NT2/D1 (cell line): ENCODE measurements around the gene SERPINA3.

ENCODE experiments used
- DNase-seq: peaks from one replicate; pipeline ENCODE4 v3.0.0-alpha.2; 2011; ENCODE audit warnings: low read depth, low spot score
- H3K27me3 ChIP-seq: 2 replicates; pipeline ENCODE4 v1.6.0; 2011; ENCODE audit warnings: mild to moderate bottlenecking; ENCODE audit not compliant: insufficient read length, insufficient read depth
- H3K36me3 ChIP-seq: 2 replicates; pipeline ENCODE4 v1.6.1; 2011; ENCODE audit warnings: mild to moderate bottlenecking, low read length, mixed read lengths; ENCODE audit not compliant: insufficient read depth, insufficient read length
- H3K4me1 ChIP-seq: 2 replicates; pipeline ENCODE4 v1.5.1; 2011; ENCODE audit not compliant: insufficient read depth, insufficient read length
- H3K4me3 ChIP-seq: 2 replicates; pipeline ENCODE4 v1.5.1; 2011; ENCODE audit warnings: low read depth; ENCODE audit not compliant: insufficient read length
- H3K9ac ChIP-seq: 2 replicates; pipeline ENCODE4 v1.6.0; 2011; ENCODE audit warnings: low read depth; ENCODE audit not compliant: insufficient read length
- H3K9me3 ChIP-seq: 2 replicates; pipeline ENCODE4 v1.5.1; 2011; ENCODE audit warnings: mild to moderate bottlenecking, low read length; ENCODE audit not compliant: insufficient read depth
- SUZ12 ChIP-seq: IDR thresholded peaks from 2 replicates; pipeline ENCODE4 v1.6.1; 2011; ENCODE audit not compliant: insufficient read length, insufficient read depth; ENCODE audit errors: extremely low read depth
- YY1 ChIP-seq: IDR thresholded peaks from 2 replicates; pipeline ENCODE4 v1.6.1; 2011; ENCODE audit not compliant: insufficient read length, insufficient read depth
- ZNF274 ChIP-seq: IDR thresholded peaks from 2 replicates; pipeline ENCODE4 v1.6.1; 2011; ENCODE audit warnings: mild to moderate bottlenecking, low read depth, low read length

SERPINA3 gene

GRCh38 chr14:94641632-94641955 is 29.4 kb downstream of the SERPINA3 start:
- TF ChIP-seq YY1: no peak
- no peak for TF ChIP-seq ZNF274
- TF ChIP-seq SUZ12: no peak
- no peaks in the 10 kb centered on the region for H3K9me3 ChIP-seq
- DNase-seq: no peak
- no peaks in the 10 kb centered on the region for H3K4me1 ChIP-seq
- H3K9ac ChIP-seq: no peak overlapping the region
- H3K36me3 ChIP-seq: no peaks in the 10 kb centered on the region
- H3K4me3 ChIP-seq: no peak overlapping the region
- H3K27me3 ChIP-seq: no peaks in the 10 kb centered on the region

DNA sequence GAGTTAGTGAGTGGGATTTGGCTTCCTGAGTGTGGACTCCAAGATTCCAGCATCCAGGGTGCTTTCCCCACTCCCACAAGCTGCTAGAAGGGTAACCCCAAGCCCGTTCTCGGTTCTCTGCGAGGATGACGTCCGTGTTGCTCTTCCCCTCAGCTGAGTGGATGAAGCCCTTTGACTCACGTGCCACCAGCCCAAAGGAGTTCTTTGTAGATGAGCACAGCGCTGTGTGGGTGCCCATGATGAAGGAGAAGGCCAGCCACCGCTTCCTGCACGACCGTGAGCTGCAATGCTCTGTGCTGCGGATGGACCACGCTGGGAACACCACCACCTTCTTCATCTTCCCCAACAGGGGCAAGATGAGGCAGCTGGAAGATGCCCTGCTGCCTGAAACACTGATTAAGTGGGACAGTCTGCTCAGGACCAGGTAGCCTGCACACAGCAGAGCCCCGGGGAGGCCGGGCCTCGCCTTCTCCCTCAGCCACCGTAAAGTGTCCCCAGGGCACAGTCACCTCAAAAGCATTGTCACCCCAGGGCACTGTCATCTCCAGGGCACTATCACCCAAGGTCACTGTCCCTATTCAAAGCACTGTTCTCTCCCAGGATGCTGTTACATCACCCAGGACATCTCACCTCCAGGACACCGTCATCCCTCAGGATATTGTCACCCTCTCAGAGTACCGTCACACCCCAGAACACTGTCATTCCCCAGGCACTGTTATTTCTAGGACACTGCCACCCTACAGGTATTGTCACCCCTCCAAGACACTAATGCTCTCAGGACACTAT is 31.3 kb downstream of the SERPINA3 start:
- peaks cover 6% of the 10 kb centered on the region; the same call in 1 of the 2 replicates for H3K9me3 ChIP-seq
- TF ChIP-seq YY1 (no peak), SUZ12 (no peak), ZNF274 (no peak)
- H3K4me1 ChIP-seq: no peaks in the 10 kb centered on the region
- no peak overlapping the region for H3K9ac ChIP-seq
- no peak overlapping the region for H3K4me3 ChIP-seq
- no peak for DNase-seq
- H3K36me3 ChIP-seq: no peaks in the 10 kb centered on the region
- no peaks in the 10 kb centered on the region for H3K27me3 ChIP-seq

DNA sequence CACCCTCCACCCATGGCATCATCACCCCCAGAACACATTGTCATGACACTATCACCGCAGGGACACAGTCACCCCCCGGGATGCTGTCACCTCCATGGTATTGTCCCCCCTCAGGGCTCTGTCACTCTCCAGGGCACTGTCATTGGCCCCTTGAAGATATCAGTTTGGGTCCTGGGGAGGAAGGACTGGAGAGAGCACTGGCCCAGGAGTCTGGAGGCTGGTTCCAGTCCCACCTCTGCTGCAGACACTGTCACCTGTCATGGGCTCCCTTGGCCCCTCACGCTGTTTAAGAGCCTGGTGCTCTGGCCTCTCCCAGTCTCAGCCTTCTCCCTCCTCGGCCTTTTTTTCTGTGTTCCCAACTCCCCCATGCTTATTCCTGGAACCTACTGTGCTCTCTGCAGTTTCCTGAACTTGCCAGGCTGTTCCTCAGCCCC is 31.9 kb downstream of the SERPINA3 start:
- no peaks in the 10 kb centered on the region for H3K36me3 ChIP-seq
- H3K4me1 ChIP-seq: no peaks in the 10 kb centered on the region
- no peak overlapping the region for H3K4me3 ChIP-seq
- DNase-seq: no peak
- H3K27me3 ChIP-seq: no peaks in the 10 kb centered on the region
- TF ChIP-seq ZNF274 (no peak), YY1 (no peak), SUZ12 (no peak)
- H3K9ac ChIP-seq: no peak overlapping the region
- peaks cover 6% of the 10 kb centered on the region; the same call in 1 of the 2 replicates for H3K9me3 ChIP-seq

- DNase-seq: no peak
- H3K4me1 ChIP-seq: no peaks in the 10 kb centered on the region
- H3K27me3 ChIP-seq: no peaks in the 10 kb centered on the region
- TF ChIP-seq YY1 (no peak), ZNF274 (no peak), SUZ12 (no peak)
- no peaks in the 10 kb centered on the region for H3K36me3 ChIP-seq
- H3K9me3 ChIP-seq: peaks cover 6% of the 10 kb centered on the region; the same call in 1 of the 2 replicates
- no peak overlapping the region for H3K4me3 ChIP-seq
- H3K9ac ChIP-seq: no peak overlapping the region
Observed at GRCh38 chr14:94646066-94646465, 33.9 kb downstream of the SERPINA3 start.

DNA sequence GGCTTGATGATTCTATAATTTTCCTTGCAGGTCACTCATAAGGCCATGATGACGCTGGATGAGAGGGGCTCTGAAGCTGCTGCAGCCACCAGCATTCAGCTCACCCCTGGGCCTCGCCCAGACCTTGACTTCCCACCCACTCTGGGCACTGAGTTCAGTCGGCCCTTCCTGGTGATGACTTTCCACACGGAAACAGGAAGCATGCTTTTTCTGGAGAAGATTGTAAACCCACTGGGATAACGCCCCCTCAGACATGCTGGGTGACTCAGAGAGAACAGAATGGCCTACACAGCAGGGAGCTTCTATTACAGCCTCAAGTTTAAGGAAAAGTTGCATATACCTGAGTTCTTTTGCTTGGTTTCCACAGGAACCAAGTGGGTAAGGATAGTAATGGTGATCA is 34.3 kb downstream of the SERPINA3 start:
- H3K27me3 ChIP-seq: no peaks in the 10 kb centered on the region
- H3K4me1 ChIP-seq: no peaks in the 10 kb centered on the region
- DNase-seq: no peak
- H3K4me3 ChIP-seq: no peak overlapping the region
- no peaks in the 10 kb centered on the region for H3K36me3 ChIP-seq
- TF ChIP-seq ZNF274: no peak
- no peak for TF ChIP-seq SUZ12
- TF ChIP-seq YY1: no peak
- H3K9ac ChIP-seq: no peak overlapping the region
- H3K9me3 ChIP-seq: peaks cover 6% of the 10 kb centered on the region; the same call in 1 of the 2 replicates

DNA sequence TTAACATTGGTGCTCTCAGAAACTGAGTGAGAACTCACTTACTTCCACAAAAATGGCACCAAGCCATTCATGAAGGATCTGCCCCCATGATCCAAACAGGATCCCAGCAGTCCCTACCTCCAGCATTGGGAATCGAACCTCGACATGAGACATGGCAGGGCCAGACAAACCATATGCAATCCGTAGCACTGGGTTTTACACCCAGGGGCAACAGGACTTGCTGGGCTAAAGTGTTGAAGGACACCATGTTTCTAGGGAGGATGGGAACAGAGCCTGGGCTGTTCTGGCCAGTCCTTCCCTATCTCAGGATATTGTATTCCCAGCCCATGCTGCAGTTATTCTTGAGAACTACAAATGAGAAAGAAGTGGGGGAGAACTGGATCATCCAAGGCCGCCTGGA is 36.6 kb downstream of the SERPINA3 start:
- Histone ChIP-seq H3K4me3 (no peak overlapping the region), H3K36me3 (no peaks in the 10 kb centered on the region), H3K4me1 (no peaks in the 10 kb centered on the region), H3K27me3 (no peaks in the 10 kb centered on the region), H3K9ac (no peak overlapping the region), H3K9me3 (peaks cover 6% of the 10 kb centered on the region; the same call in 1 of the 2 replicates)
- TF ChIP-seq SUZ12 (no peak), ZNF274 (no peak), YY1 (no peak)
- DNase-seq: no peak

GRCh38 chr14:94649543-94650443 is 37.6 kb downstream of the SERPINA3 start:
- Histone ChIP-seq H3K27me3 (no peaks in the 10 kb centered on the region), H3K36me3 (no peaks in the 10 kb centered on the region), H3K4me1 (no peaks in the 10 kb centered on the region), H3K9me3 (peaks cover 6% of the 10 kb centered on the region; the same call in 1 of the 2 replicates), H3K4me3 (no peak overlapping the region), H3K9ac (no peak overlapping the region)
- TF ChIP-seq YY1: no peak
- TF ChIP-seq ZNF274: no peak
- TF ChIP-seq SUZ12: no peak
- DNase-seq: no peak
